OCI-LY3 (cell line): ENCODE results near the gene MIER2.

Experiments
- CTCF ChIP-seq: fragments of 200-600, 300-600 bp; sonication (generic); IDR thresholded peaks from 2 replicates; pipeline ENCODE4 v1.5.1; 2014; ENCODE audit warnings: antibody characterized with exemption, low read length, low read depth
- EZH2phosphoT487 ChIP-seq: fragments of 200-600 bp; shearing (Covaris generic); IDR thresholded peaks from 2 replicates; pipeline ENCODE4 v1.6.1; 2018; ENCODE audit warnings: antibody characterized with exemption, mixed run types, low read depth

GRCh38 chr19:294946-295686 is 49.5 kb downstream of the MIER2 start:
- TF ChIP-seq EZH2phosphoT487 = no peak
- no peak for TF ChIP-seq CTCF
